Measurements from ENCODE around the gene HHATL. TPM values are rescaled to one million over a fixed set of nuclear protein-coding genes. Genes with fewer than 3 reads are reported as not detected.

HHATL gene
- polyA plus RNA-seq, 1 experiment, result not detected

- ChIA-PET POLR2A (no interaction called here), CTCF (interaction anchor here (1.9 kb wide), 1 partner anchor 10 kb away, joined by 9 read pairs; no protein-coding TSS in a partner anchor)
- H3K27me3 ChIP-seq (ENCODE audit: control insufficient read depth, insufficient read depth, low read length), result peaks cover 10% of the 10 kb centered on the region
- TF ChIP-seq CTCF (IDR thresholded peaks at IDR 0.05; ENCODE audit: low read depth, low read length), result no peak
- DNase-seq (ENCODE audit: low read depth, low spot score), result no peak
- no peak overlapping the region for H3K27ac ChIP-seq (ENCODE audit: low read depth, low read length)
- no peaks in the 10 kb centered on the region for H3K9me3 ChIP-seq (ENCODE audit: control insufficient read depth, insufficient read depth, low read length)
- no peak overlapping the region for H3K4me3 ChIP-seq (ENCODE audit: low read depth, low read length)
These were observed 31.8 kb upstream of the HHATL start for GRCh38 chr3:42734263-42734860.

- POLR2A ChIA-PET, result no interaction called here
- peaks cover 11% of the 10 kb centered on the region for H3K27me3 ChIP-seq (ENCODE audit: control insufficient read depth, insufficient read depth, low read length)
- DNase-seq (ENCODE audit: low read depth, low spot score), result no peak
- H3K9me3 ChIP-seq (ENCODE audit: control insufficient read depth, insufficient read depth, low read length), result no peaks in the 10 kb centered on the region
- no peak overlapping the region for H3K27ac ChIP-seq (ENCODE audit: low read depth, low read length)
- no peak overlapping the region for H3K4me3 ChIP-seq (ENCODE audit: low read depth, low read length)
- CTCF ChIA-PET, result no interaction called here
- TF ChIP-seq CTCF (IDR thresholded peaks at IDR 0.05; ENCODE audit: low read depth, low read length), result no peak
These were observed 31.1 kb upstream of the HHATL start for GRCh38 chr3:42733501-42734262.

- POLR2A ChIA-PET, result no interaction called here
- H3K27me3 ChIP-seq (ENCODE audit: control insufficient read depth, insufficient read depth, low read length), result peaks cover 13% of the 10 kb centered on the region
These were observed 30.3 kb upstream of the HHATL start for GRCh38 chr3:42732829-42733459.

GRCh38 chr3:42732196-42732828 lies 29.7 kb upstream of the HHATL start:
- Histone ChIP-seq H3K27me3 (ENCODE audit: control insufficient read depth, insufficient read depth, low read length) (peaks cover 13% of the 10 kb centered on the region), H3K9me3 (ENCODE audit: control insufficient read depth, insufficient read depth, low read length) (no peaks in the 10 kb centered on the region), H3K4me3 (ENCODE audit: low read depth, low read length) (no peak overlapping the region), H3K27ac (ENCODE audit: low read depth, low read length) (no peak overlapping the region)
- no peak for TF ChIP-seq CTCF (IDR thresholded peaks at IDR 0.05; ENCODE audit: low read depth, low read length)
- no peak for DNase-seq (ENCODE audit: low read depth, low spot score)
- ChIA-PET POLR2A (no interaction called here), CTCF (no interaction called here)

More at GRCh38 chr3:42732829-42733459, 30.3 kb upstream of the HHATL start:
- CTCF ChIA-PET, result no interaction called here
- H3K4me3 ChIP-seq (ENCODE audit: low read depth, low read length), result no peak overlapping the region
- peak; percentile 30; the same call in 1 of the 2 replicates for TF ChIP-seq CTCF (IDR thresholded peaks at IDR 0.05; ENCODE audit: low read depth, low read length)
- no peak overlapping the region for H3K27ac ChIP-seq (ENCODE audit: low read depth, low read length)
- DNase-seq (ENCODE audit: low read depth, low spot score), result no peak
- H3K9me3 ChIP-seq (ENCODE audit: control insufficient read depth, insufficient read depth, low read length), result no peaks in the 10 kb centered on the region

All from AG04450 (cell line).